HG03521 (cell line): Measurements from ENCODE around the gene CHORDC1.
"Not testable (repeated sequence)": the region's sequence is repeated elsewhere in the genome, so short reads cannot be mapped to it uniquely, and the experiment has no call there.

Experiments
- ATAC-seq: cut with Tn5 transposase; IDR thresholded peaks from one replicate; pipeline ENCODE4 v1.9.1; 2021; ENCODE audit warnings: mild to moderate bottlenecking, moderate library complexity; ENCODE audit not compliant: unreplicated experiment

The CHORDC1 gene

DNA sequence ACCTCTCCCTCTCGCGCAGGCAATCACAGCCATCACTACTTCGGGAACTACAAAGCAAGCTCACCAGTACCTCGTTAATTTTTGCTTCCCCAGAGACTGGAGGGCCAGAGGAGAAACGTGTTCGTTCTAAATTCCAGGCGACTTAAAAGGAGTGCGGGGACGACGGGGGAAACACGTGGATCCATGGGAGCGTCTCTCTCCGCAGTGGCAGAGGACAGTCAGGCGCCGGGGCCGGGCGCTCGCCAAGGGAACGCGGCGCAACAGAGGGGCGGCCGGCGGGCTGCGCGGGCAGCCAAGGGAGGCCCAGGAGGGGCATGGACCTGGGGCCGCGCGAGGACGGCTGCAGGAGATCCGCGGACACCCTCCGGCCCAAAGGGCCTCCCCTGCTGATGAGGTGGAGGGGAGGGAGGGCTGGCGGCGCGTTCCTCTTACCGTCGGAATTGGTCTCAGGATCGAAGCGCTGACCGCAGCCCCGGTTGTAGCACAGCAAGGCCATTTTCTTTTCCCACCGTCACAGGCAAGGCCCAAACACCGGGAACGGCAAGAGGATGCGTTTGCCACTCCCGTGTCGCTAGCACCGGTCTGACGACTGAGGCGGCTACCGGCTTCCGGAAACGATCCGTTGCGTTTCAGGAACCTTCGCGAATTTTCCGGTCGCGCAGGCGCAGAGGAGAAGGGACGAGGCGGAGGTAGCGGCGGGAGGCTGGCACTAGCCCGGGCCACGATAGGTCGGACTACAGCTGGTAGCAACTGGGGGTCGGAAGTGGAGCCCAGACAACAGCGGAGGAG lies at the start of gene CHORDC1:
Gene CHORDC1, minus strand, starts transcription at position 591 of the 789 bp plus-strand sequence. Its CDS starts 95 bp downstream, at position 496.
- ATAC-seq: peak; percentile 90

DNA sequence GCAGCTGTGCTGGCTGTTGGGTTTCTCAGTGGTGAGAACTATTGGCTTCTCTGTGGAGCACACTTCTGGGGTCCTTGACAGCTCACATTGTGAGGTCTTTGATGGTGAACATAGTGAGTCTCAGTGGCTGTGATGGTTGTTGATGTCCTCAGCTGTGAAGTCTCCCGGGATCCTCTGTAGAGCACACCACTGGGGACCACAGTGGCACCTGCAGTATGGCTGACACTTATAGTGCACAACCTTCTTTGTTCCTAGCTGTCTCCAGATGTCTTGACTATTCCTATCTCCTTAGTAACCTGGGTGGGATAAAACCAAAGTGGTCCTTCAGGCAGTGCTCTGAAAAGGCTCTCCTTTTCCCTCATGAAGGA lies 34.3 kb upstream of the CHORDC1 start:
- no peak for ATAC-seq

DNA sequence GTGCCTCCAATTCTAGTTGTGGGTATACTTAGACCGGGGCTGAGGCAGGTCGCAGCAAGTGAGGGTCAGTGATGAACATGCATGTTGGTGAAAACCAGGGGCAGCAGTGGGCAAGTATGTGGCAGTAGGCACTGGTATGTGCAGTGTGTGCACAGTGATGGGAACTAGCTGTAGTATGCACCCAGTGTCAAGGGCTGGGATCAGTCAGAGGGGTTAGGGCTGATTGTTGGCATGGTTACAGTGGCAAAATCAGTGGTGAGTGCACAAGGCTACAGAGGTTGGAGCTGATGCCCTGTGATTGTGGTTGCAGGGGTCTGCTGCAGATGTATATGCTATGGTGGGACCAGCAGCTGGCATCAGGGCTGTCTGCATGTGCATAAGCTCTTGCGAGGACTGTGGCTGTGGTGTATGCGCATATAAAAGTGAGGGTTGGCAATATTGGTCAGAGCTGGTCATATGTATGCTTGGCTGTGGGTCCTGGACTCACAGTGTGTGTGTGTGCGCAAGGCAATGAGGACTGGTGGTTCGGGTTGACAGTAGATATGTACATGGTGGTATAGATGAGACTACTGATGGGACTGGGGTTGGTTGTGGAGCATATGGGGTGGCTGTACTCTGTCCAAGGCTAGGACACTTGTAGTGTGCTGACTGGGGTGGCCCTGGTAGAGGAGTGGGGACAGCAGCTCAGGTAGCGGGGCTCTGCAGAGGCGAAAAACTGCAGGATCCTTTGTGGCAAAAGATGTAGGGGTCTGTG lies 33.7 kb upstream of the CHORDC1 start:
- ATAC-seq: no peak

DNA sequence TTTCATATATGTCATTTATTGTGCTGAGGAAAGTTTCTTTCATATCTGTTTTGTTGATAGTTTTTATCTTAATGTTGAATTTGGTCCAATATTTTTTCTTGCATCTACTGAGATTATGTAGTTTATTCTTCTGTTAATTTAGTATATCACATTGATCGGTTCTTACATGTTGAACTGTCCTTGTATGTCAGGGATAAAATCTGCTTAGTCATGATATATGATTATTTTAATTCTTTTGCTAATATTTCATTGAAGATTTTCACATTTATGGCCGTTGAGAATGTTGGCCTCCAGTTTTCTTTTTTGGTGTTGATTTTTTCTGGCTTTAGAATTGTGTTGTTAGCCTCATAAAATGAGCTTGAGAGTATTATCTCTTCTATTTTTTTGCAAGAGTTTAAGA lies 31.2 kb upstream of the CHORDC1 start:
- no peak for ATAC-seq

DNA sequence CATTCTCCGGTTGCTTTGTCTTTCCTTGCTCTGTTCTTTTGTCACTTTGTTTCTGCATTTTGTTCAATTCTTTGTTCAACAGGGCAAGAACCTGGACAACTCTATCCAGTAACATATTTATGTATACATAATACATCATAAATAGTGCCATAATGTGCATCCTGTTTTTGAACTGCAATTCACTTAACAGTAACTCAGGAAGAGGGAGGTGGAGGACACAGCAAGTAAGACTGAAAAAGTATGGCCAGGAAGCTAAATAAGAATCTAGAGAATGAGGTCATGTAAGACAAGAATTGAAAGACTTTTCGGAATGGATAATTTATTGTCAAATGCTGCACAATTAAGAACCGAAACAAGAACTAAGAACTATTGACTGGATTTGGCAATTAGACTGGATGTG lies 29.2 kb upstream of the CHORDC1 start:
- no peak for ATAC-seq

DNA sequence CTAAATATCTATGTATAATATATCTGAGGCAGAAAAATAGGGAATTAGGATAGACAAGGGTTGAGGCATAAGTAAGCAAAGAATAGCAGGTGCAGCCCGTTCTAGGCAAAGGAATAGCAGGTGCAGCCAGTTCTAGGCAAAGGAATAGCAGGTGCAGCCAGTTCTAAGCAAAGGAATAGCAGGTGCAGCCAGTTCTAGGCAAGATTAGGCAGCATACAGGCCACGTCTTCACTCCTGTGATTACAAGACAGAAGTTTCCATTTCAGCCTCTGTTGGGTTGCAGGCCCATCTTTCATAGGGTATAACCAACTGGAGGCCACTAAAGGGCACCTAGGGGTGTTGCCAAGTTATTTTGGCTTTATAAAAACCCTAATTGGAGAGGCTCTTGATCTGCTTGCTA lies 28.8 kb upstream of the CHORDC1 start:
- no peak for ATAC-seq

DNA sequence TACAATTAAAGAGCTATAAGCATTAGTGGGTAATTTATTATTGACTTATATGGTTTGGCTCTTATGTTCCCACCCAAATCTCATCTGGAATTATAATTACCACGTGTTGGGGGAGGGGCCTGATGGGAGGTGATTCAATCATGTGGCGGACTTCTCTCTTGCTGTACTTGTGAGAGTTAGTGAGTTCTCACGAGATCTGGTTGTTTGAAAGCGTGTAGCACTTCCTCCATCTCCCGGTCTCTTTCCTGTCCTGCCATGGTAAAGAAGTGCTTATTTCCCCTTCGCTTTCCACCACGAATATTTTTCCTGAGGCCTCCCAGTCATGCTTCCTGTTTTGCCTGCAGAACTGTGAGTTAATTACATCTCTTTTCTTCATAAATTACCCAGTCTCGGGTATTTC lies 28.1 kb upstream of the CHORDC1 start:
- no peak for ATAC-seq

DNA sequence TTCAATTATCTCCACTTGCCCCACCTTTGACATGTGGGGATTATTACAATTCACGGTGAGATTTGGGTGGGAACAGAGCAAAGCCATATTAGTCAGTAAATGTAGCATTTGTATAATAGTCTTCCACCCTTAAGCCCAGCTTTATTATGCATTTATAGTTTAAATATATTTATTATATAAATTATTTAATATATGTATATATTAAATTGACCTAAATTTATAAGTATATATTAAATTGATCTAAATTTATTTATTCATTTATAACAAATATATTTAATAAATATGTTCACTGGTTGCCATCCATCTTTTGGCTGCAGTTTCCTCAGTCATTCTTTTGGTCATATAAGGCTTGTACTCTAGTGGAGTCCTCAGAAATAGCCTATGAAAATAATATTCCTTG lies 23.6 kb upstream of the CHORDC1 start:
- ATAC-seq: no peak

DNA sequence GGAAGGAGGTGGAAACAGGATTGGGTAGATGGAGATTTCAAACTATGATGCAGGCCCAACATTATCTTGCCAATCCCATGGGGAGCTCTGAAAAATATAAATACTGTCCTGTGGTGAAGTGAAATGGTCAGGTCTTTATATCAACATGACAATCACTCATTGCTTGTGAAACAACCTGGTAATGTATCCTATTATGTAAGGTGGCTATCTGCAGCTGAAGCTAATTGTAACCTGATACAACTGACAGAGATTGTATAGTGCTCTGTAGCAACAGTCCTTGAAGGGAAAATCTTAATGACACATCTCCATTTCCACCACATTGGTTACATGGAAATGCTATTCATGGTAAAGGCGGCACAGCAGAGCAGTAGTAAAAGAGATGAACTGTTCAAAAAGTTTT lies 20.7 kb upstream of the CHORDC1 start:
- ATAC-seq: no peak

DNA sequence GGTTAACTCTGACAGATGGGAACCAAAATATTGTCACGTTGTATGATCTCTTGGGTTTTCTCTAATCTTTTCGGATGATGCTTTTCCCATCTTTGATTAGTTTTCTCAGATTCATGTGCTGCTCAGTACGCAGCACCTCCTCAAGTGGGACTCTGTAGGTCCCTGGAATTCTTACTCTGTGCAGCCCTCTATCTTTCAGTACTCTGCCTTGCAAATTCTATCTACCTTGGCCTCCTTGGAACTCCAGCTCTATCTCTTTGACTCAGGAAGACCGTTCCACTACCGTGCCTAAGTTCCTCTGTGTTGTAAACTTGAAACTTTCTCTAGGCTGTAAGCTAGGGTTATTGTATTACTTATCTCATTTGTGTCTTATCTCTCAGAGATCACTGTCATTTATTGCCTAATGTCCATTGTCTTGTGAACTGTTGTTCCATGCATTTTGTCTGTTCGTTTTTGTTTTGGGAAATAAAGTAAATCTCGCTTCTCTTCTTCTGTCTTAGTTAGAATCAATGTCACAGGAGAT lies 20.1 kb upstream of the CHORDC1 start:
- no peak for ATAC-seq

DNA sequence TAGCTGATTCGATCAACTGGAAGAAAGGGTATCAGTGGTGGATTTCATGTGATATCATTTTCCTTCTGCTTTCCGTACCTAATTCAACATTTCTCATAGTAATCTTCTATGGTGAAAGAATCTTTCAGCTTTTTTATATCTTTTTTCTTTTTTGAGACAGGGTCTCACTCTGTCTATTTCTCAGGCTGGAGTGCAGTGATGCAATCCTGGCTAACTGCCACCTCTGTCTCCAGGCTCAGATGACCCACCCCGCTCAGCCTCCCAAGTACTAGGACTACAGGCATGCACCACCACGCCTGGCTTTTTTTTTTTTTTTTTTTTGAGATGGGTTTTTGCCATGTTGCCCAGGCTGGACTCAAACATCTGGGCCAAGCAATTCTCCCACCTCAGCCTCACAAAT lies 18.6 kb upstream of the CHORDC1 start:
- no peak for ATAC-seq

DNA sequence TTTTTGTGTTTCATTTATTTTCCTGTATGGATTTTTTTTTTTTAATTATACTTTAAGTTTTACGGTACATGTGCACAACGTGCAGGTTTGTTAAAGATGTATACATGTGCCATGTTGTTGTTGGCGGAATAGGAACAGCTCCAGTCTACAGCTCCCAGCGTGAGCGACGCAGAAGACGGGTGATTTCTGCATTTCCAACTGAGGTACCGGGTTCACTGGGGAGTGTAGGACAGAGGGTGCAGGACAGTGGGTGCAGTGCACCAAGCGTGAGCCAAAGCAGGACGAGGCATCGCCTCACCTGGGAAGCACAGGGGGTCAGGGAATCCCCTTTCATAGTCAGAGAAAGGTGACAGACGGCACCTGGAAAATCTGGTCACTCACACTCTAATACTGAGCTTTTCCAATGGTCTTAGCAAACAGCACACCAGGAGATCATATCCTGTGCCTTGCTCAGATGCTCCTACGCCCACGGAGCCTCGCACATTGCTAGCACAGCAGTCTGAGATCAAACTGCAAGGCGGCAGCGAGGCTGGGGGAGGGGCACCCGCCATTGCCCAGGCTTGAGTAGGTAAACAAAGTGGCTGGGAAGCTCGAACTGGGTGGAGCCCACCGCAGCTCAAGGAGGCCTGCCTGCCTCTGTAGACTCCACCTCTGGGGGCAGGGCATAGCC lies 17.3 kb upstream of the CHORDC1 start:
- ATAC-seq: not testable (repeated sequence)

DNA sequence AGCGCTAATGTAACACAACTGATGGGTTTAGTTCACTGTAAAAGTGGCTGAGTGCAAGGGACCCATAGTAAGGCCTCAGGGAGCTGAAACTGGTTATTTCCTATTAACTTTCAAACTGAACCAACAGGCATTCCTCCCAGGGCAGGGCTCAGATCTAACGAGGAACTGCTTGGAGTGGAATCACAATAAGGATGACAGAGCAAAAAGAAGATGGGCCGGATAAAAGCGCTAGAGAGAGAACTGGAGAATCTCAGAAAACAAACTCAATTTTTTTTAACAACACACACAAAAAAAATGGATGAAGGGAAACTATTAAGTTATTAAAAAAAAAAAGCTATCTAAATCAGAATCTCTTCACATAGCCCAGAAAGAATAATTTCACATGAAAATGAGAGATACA lies 14.2 kb upstream of the CHORDC1 start:
- no peak for ATAC-seq

DNA sequence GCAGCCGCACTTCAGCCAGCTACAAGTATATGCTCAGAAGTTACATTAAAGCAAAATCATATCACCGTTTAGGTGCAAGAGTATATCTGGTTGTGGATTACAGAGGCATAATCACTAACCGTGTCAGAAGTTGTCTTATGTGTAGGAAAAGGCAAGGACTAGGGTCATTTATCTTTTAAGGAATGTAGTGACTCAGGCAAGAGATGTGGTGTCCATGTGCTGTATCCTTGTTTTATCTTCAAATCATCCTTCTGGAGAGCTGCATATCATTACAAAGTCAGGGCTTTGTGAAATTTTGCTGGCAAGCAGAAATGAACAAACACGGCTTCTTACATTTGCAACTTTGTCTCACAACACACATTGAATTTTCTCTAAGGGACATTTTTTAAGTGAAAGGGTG lies 12.7 kb upstream of the CHORDC1 start:
- ATAC-seq: no peak

DNA sequence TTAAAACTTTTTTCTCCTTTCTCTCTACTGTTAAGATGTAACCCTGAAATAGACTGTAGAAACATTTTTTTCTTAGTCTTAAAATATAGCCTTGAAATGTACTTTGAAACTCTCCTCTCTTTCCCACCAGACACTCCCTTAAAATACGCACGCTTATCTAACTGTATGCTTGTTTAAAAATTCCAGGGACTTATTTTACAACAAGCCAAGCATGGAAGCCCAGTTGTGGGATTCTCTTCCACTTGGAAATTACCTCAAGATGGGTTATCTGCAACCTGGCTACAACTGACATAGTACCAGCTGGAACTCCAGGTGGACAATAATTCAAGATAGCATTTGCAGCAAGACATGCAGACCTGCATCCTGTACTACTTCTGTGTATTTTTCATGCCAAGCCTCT lies 12.1 kb upstream of the CHORDC1 start:
- no peak for ATAC-seq

DNA sequence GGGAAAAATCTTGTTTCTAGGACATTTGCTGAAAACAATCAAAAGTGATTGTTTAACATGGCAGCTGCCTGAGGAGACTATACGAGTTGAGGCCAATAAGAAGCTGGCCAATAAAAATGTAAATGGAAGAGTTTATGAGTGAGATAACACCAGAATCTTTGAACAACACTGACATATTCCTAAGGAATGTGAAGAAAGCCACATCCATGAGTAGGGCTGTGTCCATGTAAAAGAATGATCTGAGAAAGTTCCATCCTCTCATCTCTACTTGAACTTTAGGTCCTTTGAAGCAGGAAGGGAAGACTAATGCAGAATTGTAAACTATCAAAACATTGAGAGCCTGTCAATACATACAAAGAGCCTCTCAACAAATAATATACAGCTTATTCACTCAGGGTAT lies 6.9 kb upstream of the CHORDC1 start:
- no peak for ATAC-seq

DNA sequence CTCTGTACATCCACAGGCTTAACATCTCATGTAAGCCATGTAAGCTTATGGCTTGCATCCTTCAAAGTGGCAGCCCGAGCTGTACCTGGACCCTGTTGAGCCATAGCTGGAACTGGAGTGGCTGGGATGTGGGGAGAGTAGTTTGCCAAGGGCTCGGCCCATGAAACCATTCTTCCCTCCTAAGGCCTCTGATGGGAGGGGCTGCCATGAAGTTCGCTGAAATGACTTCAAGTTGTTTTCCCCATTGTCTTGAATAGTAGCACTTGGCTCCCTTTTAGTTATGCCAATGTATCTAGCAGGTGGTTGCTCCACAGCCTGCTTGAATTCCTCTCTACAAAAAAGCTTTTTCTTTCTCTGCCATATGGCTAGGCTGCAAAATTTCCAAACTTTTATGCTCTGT lies 5.2 kb upstream of the CHORDC1 start:
- no peak for ATAC-seq

DNA sequence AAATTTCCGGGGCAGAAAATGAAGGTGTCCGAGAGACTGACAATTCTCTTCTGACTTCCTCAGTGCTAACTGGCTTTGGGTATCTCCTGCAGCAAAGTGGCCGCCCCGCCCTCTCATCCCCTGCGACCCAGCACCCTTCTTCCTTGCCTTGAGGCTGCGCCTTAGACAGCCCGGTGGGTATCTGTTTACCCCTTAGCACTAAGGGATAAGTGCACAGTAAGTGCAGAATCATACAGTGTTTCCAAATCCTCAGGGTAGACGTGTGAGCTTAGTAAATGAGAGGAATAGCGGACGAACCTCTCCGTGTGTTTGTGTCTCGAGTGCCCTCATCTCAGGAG lies 368 bp upstream of the CHORDC1 start:
- ATAC-seq: no peak

DNA sequence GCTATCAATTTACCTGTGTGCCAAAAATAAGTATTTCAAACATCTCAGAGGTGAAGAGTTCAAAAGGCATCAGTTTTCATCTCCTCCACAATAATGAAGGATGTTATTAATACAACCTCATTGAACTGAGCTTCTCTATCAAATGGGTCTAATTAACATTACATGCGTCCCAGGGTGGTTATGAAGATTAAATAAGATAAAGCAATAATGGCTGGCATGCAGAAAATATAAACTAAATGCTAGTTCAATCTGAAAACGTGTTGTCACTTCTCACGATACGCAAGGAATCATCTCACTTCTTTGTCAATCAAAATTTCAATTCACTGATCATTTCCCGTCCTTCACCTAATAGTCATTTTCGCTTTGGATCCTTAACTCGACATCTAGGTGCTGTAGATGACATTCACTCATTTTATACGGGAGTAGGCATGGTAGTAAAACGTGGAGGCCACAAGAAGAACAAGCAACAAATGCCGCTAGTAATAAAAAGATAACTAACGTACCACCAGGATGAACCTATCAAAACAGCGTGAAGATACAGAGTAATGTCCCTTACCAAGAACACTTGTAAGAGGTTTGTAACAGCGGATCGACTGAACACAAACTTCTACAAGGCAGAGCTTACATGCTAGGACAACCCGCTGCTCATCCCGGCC lies 918 bp downstream of the CHORDC1 start:
- ATAC-seq: no peak

DNA sequence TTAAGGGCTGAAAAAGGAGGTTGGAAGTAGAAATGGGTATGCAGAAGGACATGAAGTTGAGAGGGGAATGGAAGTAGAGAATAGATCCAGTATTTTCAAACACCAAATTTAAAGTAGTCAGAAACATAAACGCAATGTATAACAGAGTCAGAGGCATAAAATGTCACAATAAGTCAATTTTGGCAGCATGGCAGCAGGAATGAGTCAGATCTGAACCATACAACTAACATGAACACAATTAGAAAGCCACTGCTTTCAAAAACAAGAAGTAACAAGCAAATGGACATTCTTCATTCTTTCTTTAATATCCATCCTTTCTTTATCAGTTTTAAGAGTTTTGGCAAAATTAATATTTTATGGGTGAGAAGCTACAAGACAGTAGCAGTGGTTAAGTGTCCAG lies 2.5 kb downstream of the CHORDC1 start:
- ATAC-seq: no peak

DNA sequence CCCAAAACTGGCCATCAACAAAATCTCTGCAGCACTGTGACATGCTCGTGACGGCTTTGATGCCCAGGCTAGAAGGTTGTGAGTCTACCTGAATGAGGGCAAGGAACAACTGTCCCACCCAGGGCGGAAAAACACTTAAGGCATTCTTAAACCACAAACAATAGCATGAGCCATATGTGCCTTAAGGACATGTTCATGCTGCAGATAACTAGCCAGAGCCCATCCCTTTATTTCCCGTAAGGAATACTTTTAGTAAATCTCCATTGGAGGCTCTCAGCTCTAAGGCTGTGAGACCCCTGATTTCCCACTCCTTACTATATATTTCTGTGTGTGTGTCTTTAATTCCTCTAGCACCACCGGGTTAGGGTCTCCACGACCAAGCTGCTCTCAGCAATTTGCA lies 3.4 kb downstream of the CHORDC1 start:
- ATAC-seq: no peak
